ENCODE measurements around the gene PTPRD.

Gene PTPRD

DNA sequence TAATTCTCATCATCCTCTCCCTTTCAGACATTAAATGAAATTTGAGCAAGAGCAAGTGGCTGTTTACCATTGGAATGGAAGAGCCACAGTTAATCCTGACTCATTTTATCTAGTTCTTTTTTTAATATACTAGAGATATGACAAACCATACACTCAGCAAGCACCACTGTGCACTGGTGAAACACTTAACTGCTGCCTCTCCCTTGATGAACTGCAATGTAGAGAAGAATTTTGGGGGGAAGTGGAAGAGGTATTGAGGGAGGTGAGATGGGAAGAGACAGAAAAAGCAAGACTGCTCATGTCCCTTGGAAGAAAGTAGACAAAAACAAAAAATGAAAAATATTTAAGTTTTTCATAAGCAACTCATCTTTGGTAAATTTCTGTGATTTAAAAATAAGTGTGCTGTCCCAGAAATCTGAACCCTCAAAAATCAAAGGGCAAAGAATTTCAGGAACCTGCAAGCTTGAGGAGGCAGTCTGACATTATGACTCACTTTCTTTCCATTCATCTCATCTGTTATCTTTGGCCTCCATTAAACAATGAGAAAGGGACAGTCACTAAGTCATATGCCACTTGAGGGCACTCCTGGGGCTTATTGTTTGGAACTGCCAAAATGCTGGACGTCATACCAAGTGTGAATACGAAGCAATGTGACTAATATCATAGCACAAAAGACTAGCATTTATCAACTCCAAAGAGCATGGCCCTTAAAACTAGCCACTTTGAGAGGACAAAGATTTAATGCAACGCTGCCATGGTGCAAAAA, 2246.5 kb downstream of the PTPRD start:
- no peaks in the 10 kb centered on the region for H3K79me2 ChIP-seq (ENCODE audit: insufficient read depth, low read depth)
- H3K27ac ChIP-seq, result no peak overlapping the region
- H3K4me2 ChIP-seq, result no peak overlapping the region
- no peak overlapping the region for H3K9ac ChIP-seq
- H3K4me1 ChIP-seq (ENCODE audit: low read depth, poor library complexity, severe bottlenecking), result no peaks in the 10 kb centered on the region
- H3K4me3 ChIP-seq (IDR thresholded peaks at IDR 0.05; ENCODE audit: insufficient read depth, low read depth, low read length), result no peak overlapping the region
- no peaks in the 10 kb centered on the region for H4K20me1 ChIP-seq (ENCODE audit: insufficient read depth)
- H3K36me3 ChIP-seq (ENCODE audit: insufficient read depth), result no peaks in the 10 kb centered on the region
- H3K27me3 ChIP-seq (ENCODE audit: insufficient read depth, low read depth), result no peaks in the 10 kb centered on the region
- TF ChIP-seq, protein P1, sequence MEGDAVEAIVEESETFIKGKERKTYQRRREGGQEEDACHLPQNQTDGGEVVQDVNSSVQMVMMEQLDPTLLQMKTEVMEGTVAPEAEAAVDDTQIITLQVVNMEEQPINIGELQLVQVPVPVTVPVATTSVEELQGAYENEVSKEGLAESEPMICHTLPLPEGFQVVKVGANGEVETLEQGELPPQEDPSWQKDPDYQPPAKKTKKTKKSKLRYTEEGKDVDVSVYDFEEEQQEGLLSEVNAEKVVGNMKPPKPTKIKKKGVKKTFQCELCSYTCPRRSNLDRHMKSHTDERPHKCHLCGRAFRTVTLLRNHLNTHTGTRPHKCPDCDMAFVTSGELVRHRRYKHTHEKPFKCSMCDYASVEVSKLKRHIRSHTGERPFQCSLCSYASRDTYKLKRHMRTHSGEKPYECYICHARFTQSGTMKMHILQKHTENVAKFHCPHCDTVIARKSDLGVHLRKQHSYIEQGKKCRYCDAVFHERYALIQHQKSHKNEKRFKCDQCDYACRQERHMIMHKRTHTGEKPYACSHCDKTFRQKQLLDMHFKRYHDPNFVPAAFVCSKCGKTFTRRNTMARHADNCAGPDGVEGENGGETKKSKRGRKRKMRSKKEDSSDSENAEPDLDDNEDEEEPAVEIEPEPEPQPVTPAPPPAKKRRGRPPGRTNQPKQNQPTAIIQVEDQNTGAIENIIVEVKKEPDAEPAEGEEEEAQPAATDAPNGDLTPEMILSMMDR (conservative IDR thresholded peaks at IDR 0.05; ENCODE audit: low read depth, low read length), result no peak
- no peak overlapping the region for H2AFZ ChIP-seq (ENCODE audit: low read depth)

DNA sequence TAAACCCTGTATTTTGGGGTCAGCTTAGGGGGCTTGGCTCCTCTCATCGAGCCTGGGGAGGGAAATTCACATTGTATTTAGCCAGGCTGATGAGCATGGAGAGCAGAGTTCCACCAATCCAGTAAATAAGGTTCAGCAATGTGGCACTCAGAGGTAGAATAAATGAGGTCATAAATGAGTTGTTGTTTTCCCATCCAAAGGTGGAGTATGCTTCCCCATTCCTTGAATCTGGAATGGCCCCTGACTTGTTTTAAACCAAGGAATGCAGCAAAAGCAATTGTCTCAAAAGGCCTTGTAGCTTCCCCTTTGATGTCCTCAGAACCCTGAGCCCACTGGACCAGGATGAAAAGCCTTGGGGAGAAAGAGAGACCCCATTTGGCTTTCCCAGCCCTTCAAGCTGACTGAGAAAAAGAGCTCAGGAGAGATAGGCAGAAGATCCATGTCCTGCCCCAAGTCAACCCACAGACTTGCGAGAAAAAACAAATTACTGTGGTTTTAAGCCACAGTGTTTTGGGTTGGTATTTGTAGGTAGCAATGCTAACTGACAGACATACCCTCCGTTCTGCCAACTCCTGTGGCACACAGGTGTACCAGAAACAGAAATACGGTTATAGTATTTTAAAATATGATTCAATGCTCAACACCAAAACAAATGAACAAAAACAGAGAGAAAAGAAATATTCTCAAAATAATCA, 2247.2 kb downstream of the PTPRD start:
- H2AFZ ChIP-seq (ENCODE audit: low read depth), result no peak overlapping the region
- TF ChIP-seq, protein P1 (conservative IDR thresholded peaks at IDR 0.05; ENCODE audit: low read depth, low read length), result no peak
- H3K4me2 ChIP-seq, result no peak overlapping the region
- H3K27me3 ChIP-seq (ENCODE audit: insufficient read depth, low read depth), result no peaks in the 10 kb centered on the region
- no peak overlapping the region for H3K27ac ChIP-seq
- no peaks in the 10 kb centered on the region for H3K36me3 ChIP-seq (ENCODE audit: insufficient read depth)
- no peaks in the 10 kb centered on the region for H4K20me1 ChIP-seq (ENCODE audit: insufficient read depth)
- no peak overlapping the region for H3K9ac ChIP-seq
- no peaks in the 10 kb centered on the region for H3K4me1 ChIP-seq (ENCODE audit: low read depth, poor library complexity, severe bottlenecking)
- no peaks in the 10 kb centered on the region for H3K79me2 ChIP-seq (ENCODE audit: insufficient read depth, low read depth)
- no peak overlapping the region for H3K4me3 ChIP-seq (IDR thresholded peaks at IDR 0.05; ENCODE audit: insufficient read depth, low read depth, low read length)

DNA sequence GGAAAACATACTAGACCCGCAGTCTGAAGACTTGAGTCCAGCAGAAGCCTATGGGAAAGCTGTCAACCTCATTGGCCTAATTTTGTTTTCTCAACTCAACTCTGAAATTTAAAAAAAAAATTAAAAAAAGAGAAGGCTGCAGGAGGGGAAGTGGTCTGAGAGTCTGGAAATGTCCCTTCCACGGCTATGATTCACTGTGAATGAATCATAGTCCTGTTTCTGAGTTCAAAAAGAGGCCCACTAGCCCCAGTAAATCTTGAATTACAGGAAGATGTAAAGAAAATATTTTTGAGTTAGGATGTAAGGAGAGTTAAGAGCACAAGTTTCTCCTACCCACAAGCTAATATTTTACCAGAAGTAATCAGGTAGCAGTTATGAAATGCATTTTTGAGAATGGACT, 2247.8 kb downstream of the PTPRD start:
- no peaks in the 10 kb centered on the region for H3K79me2 ChIP-seq (ENCODE audit: insufficient read depth, low read depth)
- H3K27me3 ChIP-seq (ENCODE audit: insufficient read depth, low read depth), result no peaks in the 10 kb centered on the region
- no peak overlapping the region for H2AFZ ChIP-seq (ENCODE audit: low read depth)
- H3K4me2 ChIP-seq, result no peak overlapping the region
- TF ChIP-seq, protein P1 (conservative IDR thresholded peaks at IDR 0.05; ENCODE audit: low read depth, low read length), result no peak
- H4K20me1 ChIP-seq (ENCODE audit: insufficient read depth), result no peaks in the 10 kb centered on the region
- H3K4me1 ChIP-seq (ENCODE audit: low read depth, poor library complexity, severe bottlenecking), result no peaks in the 10 kb centered on the region
- no peak overlapping the region for H3K9ac ChIP-seq
- H3K36me3 ChIP-seq (ENCODE audit: insufficient read depth), result no peaks in the 10 kb centered on the region
- H3K27ac ChIP-seq, result no peak overlapping the region
- no peak overlapping the region for H3K4me3 ChIP-seq (IDR thresholded peaks at IDR 0.05; ENCODE audit: insufficient read depth, low read depth, low read length)

DNA sequence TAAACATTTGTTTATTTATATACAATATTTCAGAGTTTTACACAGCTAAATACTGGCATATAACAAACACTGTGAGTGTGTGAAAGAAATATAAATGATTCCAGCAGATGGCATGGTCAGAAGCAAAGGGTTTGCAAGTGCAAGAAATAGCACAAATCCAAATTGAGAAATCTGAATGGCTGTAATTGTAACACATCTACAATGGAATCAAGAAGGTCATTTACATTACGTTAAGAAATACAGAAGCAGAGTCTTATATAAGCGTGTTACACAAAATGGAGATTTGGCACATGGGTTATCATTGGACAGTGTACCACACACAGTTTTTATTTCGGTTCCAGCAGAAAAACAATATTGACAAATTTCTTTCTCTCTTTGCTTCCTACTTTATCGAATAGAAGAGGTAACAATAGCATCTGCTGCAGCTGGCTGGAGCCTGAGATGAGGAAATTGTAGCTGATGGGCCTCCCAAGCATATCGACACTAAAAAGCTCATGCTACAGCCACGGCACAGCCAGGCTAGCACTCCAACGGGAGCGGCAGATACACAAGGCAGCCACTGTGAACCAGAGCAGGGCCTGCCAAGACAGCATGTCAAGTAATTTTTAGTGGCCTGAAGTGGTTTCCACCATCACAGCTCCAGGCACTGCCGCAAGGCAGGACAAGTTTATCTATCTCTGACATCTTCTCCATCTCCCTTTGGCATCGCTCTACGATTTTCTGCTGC, 2248.6 kb downstream of the PTPRD start:
- Histone ChIP-seq H2AFZ (ENCODE audit: low read depth) (no peak overlapping the region), H3K79me2 (ENCODE audit: insufficient read depth, low read depth) (no peaks in the 10 kb centered on the region), H3K9ac (no peak overlapping the region), H4K20me1 (ENCODE audit: insufficient read depth) (no peaks in the 10 kb centered on the region), H3K4me1 (ENCODE audit: low read depth, poor library complexity, severe bottlenecking) (no peaks in the 10 kb centered on the region), H3K27me3 (ENCODE audit: insufficient read depth, low read depth) (no peaks in the 10 kb centered on the region), H3K36me3 (ENCODE audit: insufficient read depth) (no peaks in the 10 kb centered on the region), H3K4me2 (no peak overlapping the region), H3K27ac (no peak overlapping the region), H3K4me3 (IDR thresholded peaks at IDR 0.05; ENCODE audit: insufficient read depth, low read depth, low read length) (no peak overlapping the region)
- TF ChIP-seq, protein P1 (conservative IDR thresholded peaks at IDR 0.05; ENCODE audit: low read depth, low read length), result no peak

Measured in KMS-11 (cell line).